ENCODE results near the gene HTT-AS.
A peak's percentile ranks its signal among the peaks of the same experiment; 100 is the strongest.
"Not testable (repeated sequence)": the region's sequence is repeated elsewhere in the genome, so short reads cannot be mapped to it uniquely, and the experiment has no call there.

Gene HTT-AS

DNA sequence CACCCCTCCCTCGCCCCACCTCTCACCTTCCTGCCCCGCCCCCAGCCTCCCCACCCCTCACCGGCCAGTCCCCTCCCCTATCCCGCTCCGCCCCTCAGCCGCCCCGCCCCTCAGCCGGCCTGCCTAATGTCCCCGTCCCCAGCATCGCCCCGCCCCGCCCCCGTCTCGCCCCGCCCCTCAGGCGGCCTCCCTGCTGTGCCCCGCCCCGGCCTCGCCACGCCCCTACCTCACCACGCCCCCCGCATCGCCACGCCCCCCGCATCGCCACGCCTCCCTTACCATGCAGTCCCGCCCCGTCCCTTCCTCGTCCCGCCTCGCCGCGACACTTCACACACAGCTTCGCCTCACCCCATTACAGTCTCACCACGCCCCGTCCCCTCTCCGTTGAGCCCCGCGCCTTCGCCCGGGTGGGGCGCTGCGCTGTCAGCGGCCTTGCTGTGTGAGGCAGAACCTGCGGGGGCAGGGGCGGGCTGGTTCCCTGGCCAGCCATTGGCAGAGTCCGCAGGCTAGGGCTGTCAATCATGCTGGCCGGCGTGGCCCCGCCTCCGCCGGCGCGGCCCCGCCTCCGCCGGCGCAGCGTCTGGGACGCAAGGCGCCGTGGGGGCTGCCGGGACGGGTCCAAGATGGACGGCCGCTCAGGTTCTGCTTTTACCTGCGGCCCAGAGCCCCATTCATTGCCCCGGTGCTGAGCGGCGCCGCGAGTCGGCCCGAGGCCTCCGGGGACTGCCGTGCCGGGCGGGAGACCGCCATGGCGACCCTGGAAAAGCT, at the start of gene HTT-AS, which contains the start of gene HTT:
Gene HTT-AS, minus strand, starts transcription at position 461 of the 768 bp plus-strand sequence.
Gene HTT, plus strand, starts transcription at position 604 of the 768 bp plus-strand sequence. Its CDS starts 145 bp downstream, at position 749.
- peak; percentile 91 for DNase-seq (ENCODE audit: low read depth)

DNA sequence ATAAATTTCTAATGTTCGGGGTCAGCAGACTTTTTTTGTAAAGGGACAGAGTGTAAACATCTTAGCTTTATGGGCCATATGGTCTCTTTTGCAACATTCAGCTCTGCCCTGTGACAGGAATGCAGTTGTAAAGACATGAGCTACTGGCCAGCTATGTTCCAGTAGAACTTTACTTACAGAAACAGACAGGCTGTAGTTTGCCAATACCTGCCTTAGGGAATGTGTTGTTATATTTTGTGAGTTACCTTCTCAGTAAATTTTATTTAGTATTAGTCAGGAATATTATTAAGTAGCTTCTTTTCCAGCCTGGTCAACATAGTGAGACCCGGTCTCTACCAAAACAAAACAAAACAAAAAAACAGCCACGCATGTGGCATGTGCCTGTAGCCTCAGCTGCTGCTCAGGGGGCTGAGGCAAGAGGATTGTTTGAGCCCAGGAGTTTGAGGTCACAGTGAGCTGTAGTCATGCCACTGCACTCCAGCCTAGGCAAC, 48.9 kb upstream of the HTT-AS start:
- DNase-seq (ENCODE audit: low read depth), result no peak

- no peak for DNase-seq (ENCODE audit: low read depth)
Observed at GRCh38 chr4:3122081-3122563, 47.8 kb upstream of the HTT-AS start.

DNA sequence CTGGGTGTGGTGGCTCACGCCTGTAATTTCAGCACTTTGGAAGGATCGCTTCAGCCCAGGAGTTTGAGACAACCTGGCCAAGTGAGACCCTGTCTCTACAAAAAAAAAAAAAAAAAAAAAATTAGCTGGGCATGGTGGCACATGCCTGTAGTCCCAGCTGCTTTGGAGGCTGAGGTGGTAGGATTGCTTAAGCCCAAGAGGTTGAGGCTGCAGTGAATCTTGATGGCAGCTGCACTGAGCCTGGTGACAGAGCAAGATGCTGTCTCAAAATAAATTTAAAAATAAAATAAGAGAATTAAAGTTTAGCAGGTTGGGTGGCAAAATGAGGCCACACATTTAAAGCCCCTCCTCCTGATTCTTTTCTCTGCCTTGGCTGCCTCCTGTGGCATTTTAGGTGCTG, 47.3 kb upstream of the HTT-AS start:
- no peak for DNase-seq (ENCODE audit: low read depth)

DNA sequence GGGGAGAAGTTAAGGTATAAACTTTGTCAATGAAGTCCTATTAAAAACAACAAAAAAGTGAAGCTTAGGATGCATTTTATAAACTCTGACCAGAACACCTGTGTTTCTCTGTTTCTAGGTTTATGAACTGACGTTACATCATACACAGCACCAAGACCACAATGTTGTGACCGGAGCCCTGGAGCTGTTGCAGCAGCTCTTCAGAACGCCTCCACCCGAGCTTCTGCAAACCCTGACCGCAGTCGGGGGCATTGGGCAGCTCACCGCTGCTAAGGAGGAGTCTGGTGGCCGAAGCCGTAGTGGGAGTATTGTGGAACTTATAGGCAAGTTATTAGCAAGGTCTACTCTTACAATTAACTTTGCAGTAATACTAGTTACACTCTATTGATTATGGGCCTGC, 46.8 kb upstream of the HTT-AS start:
- DNase-seq (ENCODE audit: low read depth), result no peak

GRCh38 chr4:3119464-3119863, 45.1 kb upstream of the HTT-AS start:
- DNase-seq (ENCODE audit: low read depth), result no peak

DNA sequence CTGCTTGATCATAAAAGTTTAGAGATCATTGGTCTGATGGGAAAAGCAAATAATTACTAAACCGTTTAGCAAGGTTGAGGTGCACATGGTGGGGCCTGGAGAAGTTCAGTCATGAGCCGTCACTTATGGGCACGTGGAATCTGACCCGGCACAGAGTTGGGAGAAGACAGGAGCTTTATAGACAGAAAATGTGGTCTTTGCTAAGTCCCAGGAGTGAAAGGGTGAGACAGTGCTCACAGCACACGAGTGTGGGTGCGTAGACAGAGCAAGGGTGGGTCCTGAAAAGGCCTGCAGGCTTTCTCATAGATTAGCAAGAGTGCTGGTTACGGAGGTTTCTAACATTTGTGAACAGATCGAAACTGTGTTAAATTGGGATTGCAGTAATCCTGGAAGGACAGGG, 44.0 kb upstream of the HTT-AS start:
- DNase-seq (ENCODE audit: low read depth), result no peak

DNA sequence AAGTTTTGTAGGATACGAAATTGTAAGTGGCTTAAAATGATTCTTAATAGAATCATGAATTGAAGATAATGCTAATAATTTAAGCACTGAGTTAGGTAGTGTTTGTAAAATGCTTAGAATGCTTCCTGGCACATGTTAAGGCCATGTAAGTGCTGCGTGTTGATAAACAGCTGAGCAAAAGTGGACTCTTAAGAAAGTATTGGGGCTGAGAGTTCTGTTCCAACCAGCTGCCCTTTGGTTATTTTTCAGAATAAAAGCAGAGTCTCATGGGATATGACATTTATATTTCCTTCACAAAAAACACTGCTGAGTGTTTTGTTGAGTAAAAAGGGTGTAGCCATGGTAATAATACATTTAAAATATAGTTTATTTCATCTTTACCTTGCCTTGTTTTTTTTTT, 42.6 kb upstream of the HTT-AS start:
- DNase-seq (ENCODE audit: low read depth), result no peak

DNA sequence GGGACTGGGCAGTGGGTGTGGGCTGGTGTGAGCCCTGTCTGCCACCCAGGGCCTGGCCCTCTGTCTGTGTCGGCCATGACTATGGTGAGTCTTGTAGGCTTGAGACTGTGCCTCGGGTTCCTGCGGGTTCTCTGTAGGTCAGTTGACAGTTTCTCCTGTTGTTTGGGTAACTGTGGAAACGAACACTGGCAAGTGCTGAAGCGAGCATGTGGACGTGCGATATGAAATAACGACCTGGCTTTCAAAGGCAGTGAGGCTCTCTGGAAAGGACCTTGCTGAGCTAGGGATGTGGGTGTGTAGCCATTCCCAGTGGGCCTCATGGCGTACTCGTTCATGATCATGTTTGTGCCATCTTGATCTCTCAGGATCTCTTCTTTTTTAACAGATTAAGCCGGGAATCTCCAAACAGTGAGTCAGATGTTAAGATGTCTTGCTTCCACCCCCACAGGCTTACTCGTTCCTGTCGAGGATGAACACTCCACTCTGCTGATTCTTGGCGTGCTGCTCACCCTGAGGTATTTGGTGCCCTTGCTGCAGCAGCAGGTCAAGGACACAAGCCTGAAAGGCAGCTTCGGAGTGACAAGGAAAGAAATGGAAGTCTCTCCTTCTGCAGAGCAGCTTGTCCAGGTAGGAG, 41.4 kb upstream of the HTT-AS start:
- DNase-seq (ENCODE audit: low read depth), result no peak

DNA sequence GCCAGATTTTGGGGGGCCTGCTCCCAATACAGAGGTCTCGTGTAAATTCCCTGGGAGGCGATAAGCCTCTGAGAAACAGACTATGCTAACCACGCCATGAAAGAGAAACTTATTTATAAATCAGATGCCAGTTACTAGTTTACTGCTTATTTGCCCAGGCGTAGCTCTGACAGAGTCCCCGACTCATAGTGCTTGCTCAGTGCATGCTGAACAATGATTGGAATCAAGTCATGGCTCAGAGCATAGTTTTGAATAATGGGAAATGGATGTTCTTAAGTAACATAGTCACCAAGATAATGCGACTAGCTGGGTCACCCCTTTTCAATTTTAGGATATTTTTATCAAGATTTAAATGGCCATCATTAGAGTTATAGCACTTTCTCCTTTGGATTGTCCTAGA, 40.0 kb upstream of the HTT-AS start:
- DNase-seq (ENCODE audit: low read depth), result no peak

DNA sequence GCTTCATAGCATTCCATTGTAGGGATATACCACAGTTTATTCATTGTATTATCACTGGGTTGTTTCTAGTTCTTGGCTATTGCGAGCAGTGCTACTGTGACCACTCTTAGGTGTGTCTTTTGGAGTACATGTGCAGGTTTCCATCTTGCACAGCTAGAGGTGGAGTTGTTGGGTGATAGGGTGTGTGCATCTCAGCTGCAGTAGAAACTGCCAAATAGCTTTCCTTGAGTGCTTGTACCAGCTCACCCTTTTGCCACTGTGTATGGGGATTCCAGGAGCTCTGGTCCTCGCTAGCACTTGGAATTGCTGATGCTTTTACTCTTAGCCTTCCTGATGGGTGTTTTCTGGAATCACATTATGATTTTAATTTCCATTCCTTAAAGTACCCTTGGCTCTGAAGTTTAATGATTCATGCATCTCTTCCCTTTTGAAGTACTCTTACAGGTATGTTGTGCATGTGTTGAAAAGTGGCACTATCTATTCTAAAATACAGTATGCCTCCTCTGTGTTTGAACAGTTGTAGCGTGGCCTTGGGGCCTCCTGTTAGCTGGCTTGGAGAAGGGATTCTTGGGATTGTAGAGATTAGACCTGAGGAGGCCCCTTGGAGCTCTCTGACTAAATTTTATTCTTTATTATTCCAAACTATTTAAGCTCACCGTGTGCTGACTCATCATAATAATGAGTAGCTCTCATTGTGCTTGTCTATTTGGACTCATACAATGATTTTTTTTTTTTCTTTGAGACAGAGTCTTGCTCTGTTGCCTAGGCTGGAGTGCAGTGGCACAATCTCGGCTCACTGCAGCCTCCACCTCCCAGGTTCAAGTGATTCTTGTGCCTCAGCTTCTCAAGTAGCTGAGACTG, 38.5 kb upstream of the HTT-AS start:
- no peak for DNase-seq (ENCODE audit: low read depth)

- no peak for DNase-seq (ENCODE audit: low read depth)
Observed at GRCh38 chr4:3112201-3112600, 37.9 kb upstream of the HTT-AS start.

DNA sequence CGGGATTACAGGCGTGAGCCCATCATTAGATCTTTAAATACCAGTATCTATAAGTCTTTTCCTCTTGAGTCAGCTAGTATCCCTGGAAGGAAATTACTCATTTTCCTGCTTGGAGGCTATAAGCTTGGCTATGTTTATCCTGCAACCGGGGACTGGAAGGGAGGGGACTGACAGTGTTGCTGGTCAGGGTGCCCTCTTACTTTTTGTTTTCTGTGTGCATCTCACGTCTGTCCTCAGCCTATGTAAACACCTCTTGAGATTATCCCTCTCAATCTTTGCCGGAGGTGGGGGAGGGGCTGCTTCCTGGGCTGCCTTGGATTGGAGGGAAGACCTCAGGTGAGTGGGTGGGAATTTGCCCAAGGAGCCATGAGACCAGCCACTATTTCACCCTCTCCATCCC, 37.1 kb upstream of the HTT-AS start:
- DNase-seq (ENCODE audit: low read depth), result no peak

DNA sequence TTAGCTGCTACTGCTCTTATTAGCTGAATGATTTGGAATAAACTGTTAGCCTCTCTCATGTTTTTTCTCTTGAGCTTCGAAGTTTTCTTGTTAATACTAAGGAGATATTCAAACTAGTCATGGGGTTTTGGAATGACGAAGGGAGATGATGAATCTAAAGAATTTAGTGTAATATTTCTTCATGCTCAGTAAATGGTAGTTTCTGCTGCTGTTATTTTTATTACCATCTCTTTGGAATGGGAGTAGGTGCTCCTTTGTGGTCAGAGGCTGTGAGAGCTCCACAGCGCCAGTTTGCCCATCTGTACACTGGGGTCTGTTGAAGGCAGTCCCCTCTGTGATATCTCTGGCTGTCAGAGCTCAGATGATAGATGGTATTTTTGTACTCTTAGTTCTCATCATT, 33.9 kb upstream of the HTT-AS start:
- no peak for DNase-seq (ENCODE audit: low read depth)

DNA sequence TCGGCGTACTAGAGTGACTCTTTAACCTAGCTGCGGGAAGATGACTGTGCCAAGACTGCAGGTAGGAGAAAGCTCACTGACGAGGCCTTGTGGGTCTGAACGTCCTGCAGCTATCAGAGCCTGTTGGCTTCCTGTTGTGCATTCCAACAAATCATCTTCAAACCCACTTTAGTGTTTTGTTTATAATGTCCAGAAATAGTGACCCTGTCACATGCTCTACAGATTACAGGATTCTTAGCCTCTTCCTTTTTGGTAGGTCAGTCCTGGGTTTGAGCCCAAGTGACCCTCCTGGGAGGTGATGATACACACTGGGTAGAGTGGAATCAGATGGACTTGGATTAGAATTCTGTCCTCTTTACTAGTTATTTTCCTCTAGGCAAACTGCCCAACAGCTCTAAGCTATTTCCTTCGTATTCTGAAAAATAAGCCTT, 33.4 kb upstream of the HTT-AS start:
- DNase-seq (ENCODE audit: low read depth), result no peak

GRCh38 chr4:3107271-3107670, 32.9 kb upstream of the HTT-AS start:
- DNase-seq (ENCODE audit: low read depth), result no peak

DNA sequence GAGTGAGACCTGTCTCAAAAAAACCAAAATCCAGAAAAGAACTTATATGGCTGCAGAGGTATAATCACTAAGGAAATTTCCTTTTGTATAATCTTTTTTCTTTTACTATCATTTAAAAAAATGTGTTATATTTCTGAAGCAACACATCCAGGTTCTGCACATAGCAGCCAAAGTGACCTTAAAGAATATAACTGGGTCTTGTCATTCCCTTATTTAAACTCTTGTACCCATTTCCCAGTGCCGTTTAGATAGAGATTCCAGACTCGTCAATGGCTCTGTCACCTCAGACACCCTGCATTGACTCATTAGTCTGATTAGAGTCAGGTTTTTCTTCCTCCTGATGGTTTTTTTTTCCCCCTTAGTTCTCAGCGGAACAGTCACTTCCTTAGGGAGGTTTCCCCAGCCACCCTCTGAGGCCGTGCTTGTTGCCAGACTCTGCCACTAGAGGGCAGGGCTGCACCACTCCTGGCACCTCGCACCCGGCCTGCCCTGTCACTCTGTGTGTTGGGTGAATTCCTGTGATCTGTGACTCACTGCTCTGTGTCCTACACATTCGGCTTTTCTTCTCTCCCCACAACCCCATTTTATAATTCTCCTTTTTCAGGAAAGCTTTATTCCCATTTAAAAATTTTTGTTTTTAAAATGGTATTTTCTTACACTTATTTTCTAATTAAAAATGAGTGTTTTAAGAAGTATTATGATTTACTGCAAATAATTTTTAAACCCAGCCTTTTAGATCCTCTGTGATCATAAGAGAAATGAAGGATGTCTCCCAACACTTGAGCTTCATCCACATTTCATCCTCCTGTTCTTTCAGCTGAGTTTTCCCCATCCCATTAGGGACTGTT, 32.2 kb upstream of the HTT-AS start:
- peak; percentile 79 for DNase-seq (ENCODE audit: low read depth)

GRCh38 chr4:3098346-3098745, 24.0 kb upstream of the HTT-AS start:
- no peak for DNase-seq (ENCODE audit: low read depth)

GRCh38 chr4:3096202-3096601, 21.9 kb upstream of the HTT-AS start:
- no peak for DNase-seq (ENCODE audit: low read depth)

- DNase-seq (ENCODE audit: low read depth), result not testable (repeated sequence)
Observed at GRCh38 chr4:3094701-3095100, 20.4 kb upstream of the HTT-AS start.

DNA sequence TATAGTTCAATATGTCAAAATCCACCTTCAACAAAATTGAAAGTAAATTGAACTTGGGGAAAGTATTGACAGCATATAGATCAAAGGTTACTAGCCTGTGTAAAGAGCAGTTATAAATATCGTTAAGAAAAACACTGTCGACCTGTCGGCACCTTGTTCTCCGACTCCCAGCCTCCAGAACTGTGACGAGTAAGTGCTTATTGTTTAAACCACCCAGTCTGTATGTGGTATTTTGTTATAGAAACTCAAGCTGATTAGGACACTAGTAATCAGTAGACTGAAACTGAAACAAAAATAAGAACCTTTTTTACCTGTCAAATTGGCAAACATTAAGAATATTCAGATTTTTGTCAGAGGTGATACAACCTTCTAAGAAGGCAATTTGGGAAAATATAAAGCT, 17.1 kb upstream of the HTT-AS start:
- DNase-seq (ENCODE audit: low read depth), result no peak
